ENCODE data around the gene MINDY4B. TPM values are rescaled to one million over a fixed set of nuclear protein-coding genes. Genes with fewer than 3 reads are reported as not detected.

MINDY4B gene
- total and polyA plus RNA-seq, 12 donors = 0.71 to 2.9 (median 1.4) TPM; not detected in 7

DNA sequence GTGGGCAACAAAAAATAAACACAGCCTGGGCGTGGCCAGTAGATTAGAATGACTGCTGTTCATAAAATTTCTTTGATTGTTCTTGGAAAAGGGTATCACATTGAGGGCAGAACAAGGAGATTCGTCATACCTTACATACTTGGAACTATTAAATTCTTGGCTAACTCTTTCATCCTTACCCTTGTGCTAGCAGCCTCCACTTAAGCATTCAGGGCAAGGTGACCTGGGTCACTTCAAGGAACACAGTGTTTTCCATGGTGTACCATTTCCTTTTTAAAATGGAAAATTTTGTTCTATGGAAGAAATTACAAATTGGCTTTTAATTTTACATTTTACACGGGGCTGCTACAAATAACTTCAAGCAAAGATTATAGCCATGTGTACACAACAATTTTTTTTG lies 60.8 kb downstream of the MINDY4B start:
- intact Hi-C loops (cut with DNase I) = no loop called here
- Histone ChIP-seq H3K27me3 (no peaks in the 10 kb centered on the region), H3K9me3 (replicated peaks in 1 of 3) (no peaks in the 10 kb centered on the region), H3K27ac (no peak overlapping the region), H3K36me3 (replicated peaks in 1 of 2) (no peaks in the 10 kb centered on the region), H3K4me1 (replicated peaks in 1 of 2) (no peaks in the 10 kb centered on the region), H3K4me3 (no peak overlapping the region)
- 57 to 65% (median 61%) methylated on average over 3 of the region's 3 CpGs for WGBS, 4 donors
- no peak for DNase-seq
- no peak for TF ChIP-seq POLR2A (IDR thresholded peaks at IDR 0.05)
- TF ChIP-seq, protein P1, sequence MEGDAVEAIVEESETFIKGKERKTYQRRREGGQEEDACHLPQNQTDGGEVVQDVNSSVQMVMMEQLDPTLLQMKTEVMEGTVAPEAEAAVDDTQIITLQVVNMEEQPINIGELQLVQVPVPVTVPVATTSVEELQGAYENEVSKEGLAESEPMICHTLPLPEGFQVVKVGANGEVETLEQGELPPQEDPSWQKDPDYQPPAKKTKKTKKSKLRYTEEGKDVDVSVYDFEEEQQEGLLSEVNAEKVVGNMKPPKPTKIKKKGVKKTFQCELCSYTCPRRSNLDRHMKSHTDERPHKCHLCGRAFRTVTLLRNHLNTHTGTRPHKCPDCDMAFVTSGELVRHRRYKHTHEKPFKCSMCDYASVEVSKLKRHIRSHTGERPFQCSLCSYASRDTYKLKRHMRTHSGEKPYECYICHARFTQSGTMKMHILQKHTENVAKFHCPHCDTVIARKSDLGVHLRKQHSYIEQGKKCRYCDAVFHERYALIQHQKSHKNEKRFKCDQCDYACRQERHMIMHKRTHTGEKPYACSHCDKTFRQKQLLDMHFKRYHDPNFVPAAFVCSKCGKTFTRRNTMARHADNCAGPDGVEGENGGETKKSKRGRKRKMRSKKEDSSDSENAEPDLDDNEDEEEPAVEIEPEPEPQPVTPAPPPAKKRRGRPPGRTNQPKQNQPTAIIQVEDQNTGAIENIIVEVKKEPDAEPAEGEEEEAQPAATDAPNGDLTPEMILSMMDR (IDR thresholded peaks at IDR 0.05) = no peak

DNA sequence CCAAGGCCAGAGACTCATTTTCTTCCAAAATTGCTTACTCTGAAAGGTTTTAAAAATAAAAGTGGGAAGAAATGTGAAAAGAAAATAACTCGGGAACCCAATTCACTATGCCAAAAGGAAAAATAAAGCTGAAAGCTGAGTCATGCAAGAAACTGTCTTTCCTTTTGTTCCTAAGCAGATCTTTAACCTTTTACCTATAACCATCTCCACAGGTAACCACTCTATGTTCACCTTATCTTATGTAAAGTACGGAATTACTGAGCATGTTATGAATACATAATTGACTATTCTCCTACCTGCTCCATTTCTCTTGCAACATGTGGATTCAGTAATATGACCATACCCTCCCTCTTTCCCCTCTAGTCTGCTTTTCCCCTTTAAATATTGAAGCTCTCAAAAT lies 62.0 kb downstream of the MINDY4B start:
- Histone ChIP-seq H3K27me3 (no peaks in the 10 kb centered on the region), H3K4me1 (replicated peaks in 1 of 2) (no peaks in the 10 kb centered on the region), H3K4me3 (no peak overlapping the region), H3K36me3 (replicated peaks in 1 of 2) (no peaks in the 10 kb centered on the region), H3K27ac (peak overlapping the region in 2 of 5 donors; percentile 18 to 22), H3K9me3 (replicated peaks in 1 of 3) (no peaks in the 10 kb centered on the region)
- intact Hi-C loops (cut with DNase I) = no loop called here
- 31 to 54% (median 40%) methylated on average over 2 of the region's 2 CpGs for WGBS, 4 donors
- TF ChIP-seq, protein P1 (IDR thresholded peaks at IDR 0.05) = no peak
- no peak for TF ChIP-seq POLR2A (IDR thresholded peaks at IDR 0.05)
- no peak for DNase-seq

DNA sequence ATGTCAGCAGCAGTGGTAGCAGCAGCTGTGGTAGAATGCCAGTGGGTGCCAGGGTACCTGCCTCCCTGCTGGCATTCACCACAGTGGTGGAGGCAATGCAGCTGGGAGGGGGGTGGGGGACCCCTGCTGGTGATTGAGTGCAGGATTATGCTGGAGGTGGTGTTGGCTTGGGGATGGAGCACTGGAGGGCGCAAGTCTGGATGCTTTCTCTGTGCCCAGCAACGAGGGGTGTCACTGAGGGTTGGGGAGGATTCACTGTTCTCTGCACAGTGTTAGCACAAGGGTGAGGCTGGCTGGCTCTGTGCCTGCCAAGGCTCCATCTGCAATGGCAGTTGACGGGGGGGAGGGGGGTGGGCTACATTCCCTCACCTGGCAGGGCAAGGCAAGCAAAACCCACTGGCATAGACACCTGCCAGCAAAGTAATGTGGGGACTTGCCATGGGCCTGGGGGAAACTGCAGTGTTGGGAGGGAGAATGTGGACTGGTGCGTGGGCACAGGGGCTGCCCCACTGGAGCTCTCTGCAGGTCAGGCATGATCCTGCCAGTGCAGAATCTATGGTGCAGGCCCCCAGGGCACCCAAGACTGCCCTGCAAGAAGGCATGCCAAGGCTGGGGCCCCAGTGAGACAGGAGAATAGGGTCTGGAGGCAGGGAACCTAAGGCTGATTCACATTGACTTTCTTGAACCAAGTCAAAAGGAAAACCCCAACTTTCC lies 64.3 kb downstream of the MINDY4B start:
- no peak overlapping the region for H3K27ac ChIP-seq
- TF ChIP-seq POLR2A (IDR thresholded peaks at IDR 0.05) = no peak
- TF ChIP-seq, protein P1 (IDR thresholded peaks at IDR 0.05) = no peak
- H3K9me3 ChIP-seq (replicated peaks in 1 of 3) = no peaks in the 10 kb centered on the region
- no peak for DNase-seq
- 87 to 95% (median 89%) methylated on average over 2 to 4 of the region's 4 CpGs for WGBS, 4 donors
- no peaks in the 10 kb centered on the region for H3K36me3 ChIP-seq (replicated peaks in 1 of 2)
- H3K4me3 ChIP-seq = no peak overlapping the region
- intact Hi-C loops (cut with DNase I) = no loop called here
- H3K27me3 ChIP-seq = no peaks in the 10 kb centered on the region
- H3K4me1 ChIP-seq (replicated peaks in 1 of 2) = no peaks in the 10 kb centered on the region

DNA sequence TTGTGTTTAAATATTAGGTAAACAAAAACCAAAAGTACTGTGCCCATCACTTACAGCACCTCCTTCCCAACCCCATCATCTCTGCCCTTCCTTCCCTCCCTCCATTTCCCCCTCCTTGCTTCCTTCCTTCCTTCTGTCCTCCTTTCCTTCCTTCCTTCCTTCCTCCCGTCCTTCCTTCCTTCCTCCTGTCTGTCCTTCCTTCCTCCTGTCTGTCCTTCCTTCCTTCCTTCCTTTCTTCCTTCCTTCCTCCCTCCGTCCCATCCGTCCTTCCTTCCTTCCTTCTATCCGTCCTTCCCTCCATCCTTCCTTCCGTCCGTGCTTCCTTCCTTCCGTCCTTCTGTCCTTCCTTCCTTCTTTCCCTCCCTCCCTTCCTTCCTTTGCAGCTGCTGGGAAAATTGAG lies 74.5 kb downstream of the MINDY4B start:
- Histone ChIP-seq H3K4me1 (replicated peaks in 1 of 2) (no peaks in the 10 kb centered on the region), H3K36me3 (replicated peaks in 1 of 2) (no peaks in the 10 kb centered on the region), H3K4me3 (no peak overlapping the region), H3K27ac (no peak overlapping the region), H3K27me3 (peaks cover 3% of the 10 kb centered on the region), H3K9me3 (replicated peaks in 1 of 3) (no peaks in the 10 kb centered on the region)
- intact Hi-C loops (cut with DNase I) = no loop called here
- TF ChIP-seq POLR2A (IDR thresholded peaks at IDR 0.05) = no peak
- TF ChIP-seq, protein P1 (IDR thresholded peaks at IDR 0.05) = no peak
- WGBS, 4 donors = 82 to 86% (median 85%) methylated on average over 7 of the region's 7 CpGs
- DNase-seq = no peak
